Measurements from ENCODE around the gene STAB1. TPM values are rescaled to one million over a fixed set of nuclear protein-coding genes. Genes with fewer than 3 reads are reported as not detected.

STAB1 gene
- total and polyA plus RNA-seq, 12 donors = 17.4 to 231 (median 44.1) TPM

DNA sequence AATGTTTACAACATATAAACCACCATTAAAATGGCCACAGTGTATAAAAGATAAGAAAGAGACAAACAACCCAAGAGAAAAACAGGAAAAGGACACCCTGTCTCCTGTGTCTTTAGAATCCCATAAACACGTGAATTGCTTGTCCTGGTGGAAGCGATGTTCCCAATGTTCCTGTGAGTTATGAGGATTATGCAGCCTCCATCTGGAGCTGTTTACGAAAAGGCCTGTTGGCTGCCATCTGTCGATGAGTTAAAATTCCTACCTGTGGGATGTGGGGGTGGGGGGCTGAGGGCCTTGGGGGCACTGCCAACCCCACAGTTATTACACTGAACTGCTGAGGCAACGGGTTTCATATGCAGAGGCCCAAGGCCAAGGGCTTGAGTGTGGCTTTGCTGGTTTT lies 26.1 kb upstream of the STAB1 start:
- Histone ChIP-seq H3K36me3 (peaks cover 0 to 79% (median 16%) of the 10 kb centered on the region in 9 donors), H3K9me3 (no peaks in the 10 kb centered on the region), H3K4me1 (peaks cover 8 to 62% (median 34%) of the 10 kb centered on the region in 9 donors), H3K4me3 (no peak overlapping the region), H3K27me3 (no peaks in the 10 kb centered on the region), H3K27ac (peak overlapping the region in 1 of 10 donors; percentile 11)
- DNase-seq (no peak), ATAC-seq (peak in 1 of 8 donors; percentile 17)
- TF ChIP-seq, protein P1, sequence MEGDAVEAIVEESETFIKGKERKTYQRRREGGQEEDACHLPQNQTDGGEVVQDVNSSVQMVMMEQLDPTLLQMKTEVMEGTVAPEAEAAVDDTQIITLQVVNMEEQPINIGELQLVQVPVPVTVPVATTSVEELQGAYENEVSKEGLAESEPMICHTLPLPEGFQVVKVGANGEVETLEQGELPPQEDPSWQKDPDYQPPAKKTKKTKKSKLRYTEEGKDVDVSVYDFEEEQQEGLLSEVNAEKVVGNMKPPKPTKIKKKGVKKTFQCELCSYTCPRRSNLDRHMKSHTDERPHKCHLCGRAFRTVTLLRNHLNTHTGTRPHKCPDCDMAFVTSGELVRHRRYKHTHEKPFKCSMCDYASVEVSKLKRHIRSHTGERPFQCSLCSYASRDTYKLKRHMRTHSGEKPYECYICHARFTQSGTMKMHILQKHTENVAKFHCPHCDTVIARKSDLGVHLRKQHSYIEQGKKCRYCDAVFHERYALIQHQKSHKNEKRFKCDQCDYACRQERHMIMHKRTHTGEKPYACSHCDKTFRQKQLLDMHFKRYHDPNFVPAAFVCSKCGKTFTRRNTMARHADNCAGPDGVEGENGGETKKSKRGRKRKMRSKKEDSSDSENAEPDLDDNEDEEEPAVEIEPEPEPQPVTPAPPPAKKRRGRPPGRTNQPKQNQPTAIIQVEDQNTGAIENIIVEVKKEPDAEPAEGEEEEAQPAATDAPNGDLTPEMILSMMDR (IDR thresholded peaks at IDR 0.05) = no peak
- 68 to 79% methylated on average over 5 of the region's 5 CpGs for WGBS, 2 donors
- intact Hi-C loops (cut with DNase I) = loop anchor here in 2 of 10 donors (10.0 kb wide), 2 partner anchors 206 to 216 kb away; partner anchors contain the start of genes GNL3 (in 1 of the 2) and PBRM1 (in 1 of the 2)

DNA sequence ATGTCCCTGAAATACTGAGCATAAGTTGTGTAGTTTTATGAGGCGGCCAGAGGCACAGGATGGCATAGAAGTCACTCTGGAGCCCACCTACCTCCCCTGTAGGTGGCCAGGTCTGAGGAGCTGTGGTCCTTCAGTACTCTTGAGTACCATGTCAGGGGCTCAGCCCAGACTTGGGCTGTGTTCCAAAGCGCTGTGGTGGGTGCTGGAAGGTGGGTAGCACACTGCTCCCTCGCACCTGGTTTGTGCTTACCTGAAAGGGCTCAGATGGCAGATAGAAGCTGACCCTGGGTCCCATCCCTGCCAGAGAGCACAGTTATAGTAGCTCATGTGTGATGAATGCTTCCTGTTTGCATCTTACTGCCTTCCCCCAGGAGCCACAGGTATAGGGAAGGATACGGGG lies 24.2 kb upstream of the STAB1 start:
- WGBS, 2 donors = 94 to 95% methylated on average over 4 of the region's 4 CpGs
- Histone ChIP-seq H3K9me3 (no peaks in the 10 kb centered on the region), H3K27ac (peak overlapping the region in 2 of 10 donors; percentile 43 to 77), H3K27me3 (no peaks in the 10 kb centered on the region), H3K4me3 (no peak overlapping the region), H3K36me3 (peaks cover 0 to 79% (median 32%) of the 10 kb centered on the region in 9 donors), H3K4me1 (peaks cover 8 to 64% (median 34%) of the 10 kb centered on the region in 9 donors)
- no peak for DNase-seq
- ATAC-seq = no peak
- TF ChIP-seq, protein P1 (IDR thresholded peaks at IDR 0.05) = no peak
- intact Hi-C loops (cut with DNase I) = loop anchor here in 6 of 10 donors (2.0 to 10.0 kb wide), 3 partner anchors 66 to 214 kb away; partner anchors contain the start of genes UQCC5 (in 6 of the 6), GNL3 (in 2 of the 6) and PBRM1 (in 2 of the 6)

DNA sequence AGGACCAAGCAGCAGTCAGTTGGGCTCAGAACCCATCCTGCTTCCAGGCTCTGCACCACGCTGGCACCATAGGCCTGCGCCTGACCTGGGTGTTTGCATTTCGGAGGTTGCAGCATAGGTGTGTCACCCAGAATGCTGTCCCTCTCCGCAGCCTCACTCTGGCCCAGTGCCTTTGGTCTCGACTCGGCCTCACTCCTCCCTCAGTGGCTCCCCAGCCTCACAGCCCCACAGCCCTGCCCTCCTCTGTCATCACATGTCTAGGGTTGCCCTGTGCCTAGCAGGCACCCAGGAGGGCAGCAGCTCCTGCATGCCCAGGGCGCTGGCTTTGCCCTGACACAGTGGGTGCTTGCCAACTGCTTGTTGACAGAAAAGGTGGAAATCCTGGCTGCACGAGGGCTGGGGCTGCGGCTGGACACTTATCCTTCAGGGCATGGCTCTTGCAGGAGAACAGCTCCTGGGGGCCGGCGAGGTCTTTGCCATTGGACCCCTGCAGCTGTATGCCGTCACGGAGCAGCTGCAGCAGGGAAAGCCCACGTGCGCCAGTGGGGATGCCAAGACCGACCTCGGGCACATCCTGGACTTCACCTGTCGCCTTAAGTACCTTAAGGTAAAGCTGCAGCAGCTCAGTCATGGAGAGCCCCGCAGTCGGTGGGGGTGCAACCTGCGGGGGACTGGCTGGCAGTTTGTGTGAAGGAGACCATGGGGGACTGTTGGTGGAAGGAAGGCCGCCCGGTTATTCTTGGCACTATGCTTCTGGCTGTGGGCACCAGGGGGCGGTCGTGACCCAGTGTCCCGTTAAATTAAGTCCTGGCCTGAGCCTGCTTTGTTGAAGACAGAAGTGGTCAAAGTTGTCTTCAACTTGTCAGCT lies 23.5 kb upstream of the STAB1 start:
- Histone ChIP-seq H3K4me3 (no peak overlapping the region), H3K27me3 (no peaks in the 10 kb centered on the region), H3K4me1 (peaks cover 8 to 68% (median 34%) of the 10 kb centered on the region in 9 donors), H3K27ac (peak overlapping the region in 2 of 10 donors; percentile 43 to 77), H3K36me3 (peaks cover 0 to 80% (median 39%) of the 10 kb centered on the region in 9 donors), H3K9me3 (no peaks in the 10 kb centered on the region)
- WGBS, 2 donors = 48 to 50% methylated on average over 26 of the region's 26 CpGs
- intact Hi-C loops (cut with DNase I) = loop anchor here in 7 of 10 donors (2.0 to 10.0 kb wide), 3 partner anchors 65 to 213 kb away; partner anchors contain the start of genes UQCC5 (in 7 of the 7), GNL3 (in 2 of the 7) and PBRM1 (in 2 of the 7)
- peak; percentile 79 to 80 for DNase-seq
- peak; percentile 80 to 91 (median 86) for ATAC-seq
- TF ChIP-seq, protein P1 (IDR thresholded peaks at IDR 0.05) = peak; percentile 48 to 85 (median 78)

Measured in heart right ventricle (tissue), 16 donors.